ENCODE results near the gene EEF2K.

- TF ChIP-seq SRF (IDR thresholded peaks at IDR 0.05; ENCODE audit: low read depth) (no peak), EZH2 (IDR thresholded peaks at IDR 0.05) (no peak), JUND (IDR thresholded peaks at IDR 0.05) (no peak), POLR2A (IDR thresholded peaks at IDR 0.05; ENCODE audit: borderline replicate concordance, extremely low read depth, insufficient read depth, insufficient read length) (no peak), ZFX (IDR thresholded peaks at IDR 0.05) (no peak), TCF7L2 (IDR thresholded peaks at IDR 0.05; ENCODE audit: borderline replicate concordance, extremely low read depth, insufficient read depth, insufficient read length) (no peak), ELF1 (IDR thresholded peaks at IDR 0.05; ENCODE audit: borderline replicate concordance, low read depth) (no peak), EZH2phosphoT487 (IDR thresholded peaks at IDR 0.05; ENCODE audit: borderline replicate concordance) (no peak), POLR2AphosphoS5 (IDR thresholded peaks at IDR 0.05; ENCODE audit: low read depth, low read length) (no peak)
- TF ChIP-seq, protein P1, sequence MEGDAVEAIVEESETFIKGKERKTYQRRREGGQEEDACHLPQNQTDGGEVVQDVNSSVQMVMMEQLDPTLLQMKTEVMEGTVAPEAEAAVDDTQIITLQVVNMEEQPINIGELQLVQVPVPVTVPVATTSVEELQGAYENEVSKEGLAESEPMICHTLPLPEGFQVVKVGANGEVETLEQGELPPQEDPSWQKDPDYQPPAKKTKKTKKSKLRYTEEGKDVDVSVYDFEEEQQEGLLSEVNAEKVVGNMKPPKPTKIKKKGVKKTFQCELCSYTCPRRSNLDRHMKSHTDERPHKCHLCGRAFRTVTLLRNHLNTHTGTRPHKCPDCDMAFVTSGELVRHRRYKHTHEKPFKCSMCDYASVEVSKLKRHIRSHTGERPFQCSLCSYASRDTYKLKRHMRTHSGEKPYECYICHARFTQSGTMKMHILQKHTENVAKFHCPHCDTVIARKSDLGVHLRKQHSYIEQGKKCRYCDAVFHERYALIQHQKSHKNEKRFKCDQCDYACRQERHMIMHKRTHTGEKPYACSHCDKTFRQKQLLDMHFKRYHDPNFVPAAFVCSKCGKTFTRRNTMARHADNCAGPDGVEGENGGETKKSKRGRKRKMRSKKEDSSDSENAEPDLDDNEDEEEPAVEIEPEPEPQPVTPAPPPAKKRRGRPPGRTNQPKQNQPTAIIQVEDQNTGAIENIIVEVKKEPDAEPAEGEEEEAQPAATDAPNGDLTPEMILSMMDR (IDR thresholded peaks at IDR 0.05 in 2 of 3, conservative IDR thresholded peaks at IDR 0.05 in 1 of 3; ENCODE audit: borderline replicate concordance in 1 of 3, insufficient read depth in 1 of 3, low read depth in 2 of 3, low read length in 2 of 3) = no peak
These were observed 76.3 kb downstream of the EEF2K start for GRCh38 chr16:22282254-22282892.
